Measurements from ENCODE around the gene CBX7. TPM values are rescaled to one million over a fixed set of nuclear protein-coding genes. Genes with fewer than 3 reads are reported as not detected.

Gene CBX7
- total and polyA plus RNA-seq, 2 donors: 11.6 to 154 TPM

Small RNA genes lying within 50 kb of the gene (small RNA-seq; reads per million reads assigned to genes)
- gene COX5BP7: not detected

Other genes with a start within 250 kb of the CBX7 start
- gene APOBEC3A, start 195.1 kb downstream of the CBX7 start, total RNA-seq: 0.42 TPM
- 0.62 TPM for gene APOBEC3A, start 195.1 kb downstream of the CBX7 start, polyA plus RNA-seq
- gene APOBEC3B, start 170.3 kb downstream of the CBX7 start, total RNA-seq: 1.8 TPM
- gene APOBEC3B, start 170.3 kb downstream of the CBX7 start, polyA plus RNA-seq: 1.0 TPM
- gene APOBEC3C, start 138.4 kb downstream of the CBX7 start, total RNA-seq: 8.1 TPM
- 28.9 TPM for gene APOBEC3C, start 138.4 kb downstream of the CBX7 start, polyA plus RNA-seq
- gene APOBEC3D, start 131.6 kb downstream of the CBX7 start, total RNA-seq: 1.3 TPM
- gene APOBEC3D, start 131.6 kb downstream of the CBX7 start, polyA plus RNA-seq: 2.7 TPM
- gene APOBEC3F, start 111.8 kb downstream of the CBX7 start, total RNA-seq: 4.7 TPM
- 4.4 TPM for gene APOBEC3F, start 111.8 kb downstream of the CBX7 start, polyA plus RNA-seq
- 10.1 TPM for gene APOBEC3G, start 75.4 kb downstream of the CBX7 start, total RNA-seq
- gene APOBEC3G, start 75.4 kb downstream of the CBX7 start, polyA plus RNA-seq: 12.7 TPM
- not detected for gene APOBEC3H, start 55.4 kb downstream of the CBX7 start, total RNA-seq
- 0.24 TPM for gene APOBEC3H, start 55.4 kb downstream of the CBX7 start, polyA plus RNA-seq
- gene PDGFB, start 92.3 kb upstream of the CBX7 start, total RNA-seq: 5.8 TPM
- gene PDGFB, start 92.3 kb upstream of the CBX7 start, polyA plus RNA-seq: 12.3 TPM
- 1,908 TPM for gene RPL3, start 166.9 kb upstream of the CBX7 start, total RNA-seq
- 4,002 TPM for gene RPL3, start 166.9 kb upstream of the CBX7 start, polyA plus RNA-seq
- gene SYNGR1, start 197.3 kb upstream of the CBX7 start, total RNA-seq: 13.3 TPM
- 54.6 TPM for gene SYNGR1, start 197.3 kb upstream of the CBX7 start, polyA plus RNA-seq
- 12.6 TPM for gene TAB1, start 247.1 kb upstream of the CBX7 start, total RNA-seq
- gene TAB1, start 247.1 kb upstream of the CBX7 start, polyA plus RNA-seq: 34.7 TPM